ENCODE measurements around the gene SEMA3F.

SEMA3F gene

GRCh38 chr3:50132421-50133282 lies 22.5 kb upstream of the SEMA3F start:
- TF ChIP-seq CTCF (IDR thresholded peaks at IDR 0.05; ENCODE audit: low read length, missing control alignments): no peak
- DNase-seq (ENCODE audit: low read depth): no peak
- H3K4me3 ChIP-seq (replicated peaks; ENCODE audit: low read depth, low read length): no peak overlapping the region

- no peak for TF ChIP-seq CTCF (IDR thresholded peaks at IDR 0.05; ENCODE audit: low read length, missing control alignments)
- no peak overlapping the region for H3K4me3 ChIP-seq (replicated peaks; ENCODE audit: low read depth, low read length)
- no peak for DNase-seq (ENCODE audit: low read depth)
These were observed 21.9 kb upstream of the SEMA3F start for GRCh38 chr3:50133283-50133615.

- no peak overlapping the region for H3K4me3 ChIP-seq (replicated peaks; ENCODE audit: low read depth, low read length)
- no peak for TF ChIP-seq CTCF (IDR thresholded peaks at IDR 0.05; ENCODE audit: low read length, missing control alignments)
- DNase-seq (ENCODE audit: low read depth): no peak
These were observed 20.8 kb upstream of the SEMA3F start for GRCh38 chr3:50134367-50134766.

- no peak for DNase-seq (ENCODE audit: low read depth)
- no peak for TF ChIP-seq CTCF (IDR thresholded peaks at IDR 0.05; ENCODE audit: low read length, missing control alignments)
- no peak overlapping the region for H3K4me3 ChIP-seq (replicated peaks; ENCODE audit: low read depth, low read length)
These were observed 19.2 kb upstream of the SEMA3F start for GRCh38 chr3:50135964-50136363.

GRCh38 chr3:50136714-50137405 lies 18.3 kb upstream of the SEMA3F start:
- H3K4me3 ChIP-seq (replicated peaks; ENCODE audit: low read depth, low read length): no peak overlapping the region
- no peak for DNase-seq (ENCODE audit: low read depth)
- TF ChIP-seq CTCF (IDR thresholded peaks at IDR 0.05; ENCODE audit: low read length, missing control alignments): no peak

GRCh38 chr3:50137531-50137930 lies 17.6 kb upstream of the SEMA3F start:
- no peak overlapping the region for H3K4me3 ChIP-seq (replicated peaks; ENCODE audit: low read depth, low read length)
- TF ChIP-seq CTCF (IDR thresholded peaks at IDR 0.05; ENCODE audit: low read length, missing control alignments): no peak
- DNase-seq (ENCODE audit: low read depth): no peak

Measured in fibroblast of pulmonary artery (primary cell).